C4-2B (cell line): ENCODE measurements around the gene HGS.

Source experiments
- H3K27ac ChIP-seq: fragments of 450-650 bp; 2 replicates; pipeline ENCODE4 v1.5.1; 2017
- ZFX ChIP-seq: fragments of 450-650 bp; IDR thresholded peaks from 2 replicates; pipeline ENCODE4 v1.6.1; 2017
- TF ChIP-seq, protein P1 (sequence below): fragments of 450-650 bp; conservative IDR thresholded peaks from 2 replicates; pipeline ENCODE4 v1.5.1; 2017; ENCODE audit warnings: mild to moderate bottlenecking

Gene HGS

DNA sequence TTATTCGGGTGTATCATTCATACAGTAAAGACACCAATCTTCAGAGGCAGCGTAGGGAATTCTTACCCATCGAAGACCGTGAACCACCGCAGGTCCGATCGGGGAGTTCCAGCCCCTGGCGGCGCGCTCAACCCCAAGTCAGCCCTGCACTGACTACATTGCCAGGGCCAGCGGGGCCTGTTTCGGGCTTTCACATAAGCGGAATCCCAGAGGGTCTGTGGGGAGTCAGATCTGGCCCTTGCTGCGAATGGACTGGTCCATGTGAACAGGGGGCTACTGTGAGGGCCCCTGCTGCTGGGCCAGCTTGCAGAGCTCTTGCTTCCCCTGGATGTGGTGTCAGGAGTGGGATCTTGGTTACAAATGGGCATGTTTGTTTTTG, 35.1 kb upstream of the HGS start:
- TF ChIP-seq ZFX: no peak
- TF ChIP-seq, protein P1, sequence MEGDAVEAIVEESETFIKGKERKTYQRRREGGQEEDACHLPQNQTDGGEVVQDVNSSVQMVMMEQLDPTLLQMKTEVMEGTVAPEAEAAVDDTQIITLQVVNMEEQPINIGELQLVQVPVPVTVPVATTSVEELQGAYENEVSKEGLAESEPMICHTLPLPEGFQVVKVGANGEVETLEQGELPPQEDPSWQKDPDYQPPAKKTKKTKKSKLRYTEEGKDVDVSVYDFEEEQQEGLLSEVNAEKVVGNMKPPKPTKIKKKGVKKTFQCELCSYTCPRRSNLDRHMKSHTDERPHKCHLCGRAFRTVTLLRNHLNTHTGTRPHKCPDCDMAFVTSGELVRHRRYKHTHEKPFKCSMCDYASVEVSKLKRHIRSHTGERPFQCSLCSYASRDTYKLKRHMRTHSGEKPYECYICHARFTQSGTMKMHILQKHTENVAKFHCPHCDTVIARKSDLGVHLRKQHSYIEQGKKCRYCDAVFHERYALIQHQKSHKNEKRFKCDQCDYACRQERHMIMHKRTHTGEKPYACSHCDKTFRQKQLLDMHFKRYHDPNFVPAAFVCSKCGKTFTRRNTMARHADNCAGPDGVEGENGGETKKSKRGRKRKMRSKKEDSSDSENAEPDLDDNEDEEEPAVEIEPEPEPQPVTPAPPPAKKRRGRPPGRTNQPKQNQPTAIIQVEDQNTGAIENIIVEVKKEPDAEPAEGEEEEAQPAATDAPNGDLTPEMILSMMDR: no peak

DNA sequence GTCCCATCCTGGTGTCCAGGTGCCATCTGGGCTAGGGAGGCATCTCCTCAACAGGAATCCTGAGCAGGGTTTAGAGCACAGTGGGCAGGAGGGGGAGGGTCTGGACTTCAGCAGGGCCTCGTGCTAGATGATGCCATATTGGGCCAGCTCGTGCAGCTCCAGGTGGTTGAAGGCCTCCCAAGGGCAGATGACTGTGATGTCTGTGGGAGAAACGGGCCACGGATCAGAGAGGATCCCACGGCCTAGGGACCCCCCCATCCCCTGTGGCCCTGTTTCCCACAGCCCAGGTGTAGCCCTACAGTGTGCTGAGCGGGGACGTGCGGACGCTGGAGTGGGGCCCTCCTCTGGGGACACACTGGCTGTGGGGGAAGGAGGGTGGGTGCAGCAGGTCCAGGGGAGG, 32.9 kb upstream of the HGS start:
- H3K27ac ChIP-seq: no peak overlapping the region
- TF ChIP-seq, protein P1: no peak
- TF ChIP-seq ZFX: no peak

More for the DNA sequence above, 35.1 kb upstream of the HGS start:
- no peak overlapping the region for H3K27ac ChIP-seq

DNA sequence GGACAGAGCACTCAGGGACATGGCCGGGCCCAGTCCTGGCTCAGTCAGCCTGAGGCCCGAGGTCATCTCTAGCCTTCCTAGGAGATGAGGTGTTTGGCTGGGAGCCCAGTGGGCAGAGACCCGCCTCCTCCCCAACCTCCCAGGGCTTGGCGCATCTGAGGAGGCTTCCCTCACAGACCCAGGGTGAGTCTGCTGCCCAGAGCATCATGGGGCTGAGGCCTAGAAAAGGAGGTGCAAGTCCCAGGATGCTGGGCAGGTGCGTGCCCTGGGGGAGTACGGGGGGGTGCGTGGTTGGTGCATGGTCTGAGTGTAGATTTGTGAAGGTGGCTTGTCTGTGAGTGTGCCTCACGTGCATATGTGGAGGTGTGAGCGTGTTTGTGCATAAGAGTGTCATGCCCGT, 32.1 kb upstream of the HGS start:
- TF ChIP-seq, protein P1: no peak
- TF ChIP-seq ZFX: no peak
- no peak overlapping the region for H3K27ac ChIP-seq

DNA sequence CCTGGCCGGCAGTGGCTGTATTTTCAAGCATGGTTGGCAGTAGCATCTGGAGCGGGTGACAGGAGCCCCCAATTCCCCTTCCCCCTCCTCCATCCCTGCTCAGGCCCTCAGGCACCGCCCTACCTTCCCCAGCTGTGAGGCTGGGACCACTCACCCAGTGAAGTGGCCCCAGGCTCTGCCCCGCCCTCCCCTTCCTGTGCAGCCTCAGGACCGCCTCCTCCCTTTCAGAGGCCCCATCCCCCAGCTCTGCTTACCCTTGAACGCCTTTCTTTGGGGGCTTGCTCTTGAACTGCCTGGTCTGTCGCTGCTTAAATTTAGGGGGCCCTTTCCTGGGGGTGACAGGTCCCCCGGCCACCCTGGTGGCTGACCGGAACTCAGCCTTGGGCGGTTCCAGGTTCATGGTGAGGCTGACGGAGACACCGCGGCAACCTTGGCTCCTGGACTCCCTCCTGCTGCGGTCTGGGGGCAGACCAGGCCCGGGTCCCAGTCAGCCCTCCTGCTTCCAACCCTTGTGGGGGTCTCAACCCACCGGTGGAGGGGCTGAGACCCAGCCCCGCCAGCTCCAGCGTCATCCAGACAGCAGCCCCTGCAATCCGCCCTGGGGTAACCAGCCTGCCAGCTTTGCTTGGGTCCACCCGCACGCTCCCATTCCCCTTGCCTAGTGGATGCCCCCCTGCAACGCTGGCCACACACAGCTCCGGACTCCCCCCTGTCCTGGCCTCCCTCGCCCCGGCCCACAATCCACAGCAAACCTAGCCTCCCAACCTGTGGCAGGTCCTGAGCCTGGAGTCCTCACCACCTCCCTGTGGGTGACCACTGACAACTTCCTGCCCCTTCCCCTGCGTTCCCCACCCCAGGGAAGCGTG, 30.7 kb upstream of the HGS start:
- TF ChIP-seq ZFX: no peak
- TF ChIP-seq, protein P1: no peak
- no peak overlapping the region for H3K27ac ChIP-seq

DNA sequence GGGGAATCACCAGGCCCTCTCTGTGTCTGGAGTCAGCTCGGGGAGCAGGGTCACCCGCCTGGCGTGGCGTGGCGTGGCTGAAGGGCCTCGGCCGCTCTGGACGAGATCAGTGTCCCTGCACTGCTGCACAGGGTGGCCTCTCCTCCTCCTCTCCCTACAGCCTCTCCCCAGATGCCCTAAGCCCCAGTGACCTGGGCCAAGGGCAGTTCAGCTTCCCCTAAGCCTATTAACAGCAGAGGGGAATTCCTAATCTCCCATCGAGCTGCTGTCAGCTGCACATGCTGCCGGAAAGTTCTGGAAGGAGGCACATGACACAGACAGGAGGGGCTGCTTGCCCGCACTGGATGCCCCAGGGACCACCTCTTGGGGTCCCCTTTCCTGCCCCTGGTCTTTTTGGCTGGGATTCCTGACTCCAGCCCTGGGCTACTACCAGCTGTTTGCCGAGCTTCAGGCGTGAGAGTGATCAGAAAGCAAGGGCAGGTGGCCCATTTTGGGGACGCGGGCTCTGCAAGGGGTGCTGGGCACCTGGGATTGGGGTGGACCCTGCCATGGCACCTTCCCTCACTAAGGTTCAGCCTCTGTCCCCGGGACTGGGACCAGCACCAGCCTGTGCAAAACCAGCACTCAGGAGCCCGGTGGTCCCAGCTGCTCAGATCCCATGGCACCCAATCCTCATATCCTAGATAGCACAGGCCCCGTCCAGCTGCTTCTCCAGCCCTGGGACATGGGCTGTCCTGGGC, 28.3 kb upstream of the HGS start:
- H3K27ac ChIP-seq: no peak overlapping the region; the same call in 1 of the 2 replicates
- no peak for TF ChIP-seq ZFX
- TF ChIP-seq, protein P1: no peak

DNA sequence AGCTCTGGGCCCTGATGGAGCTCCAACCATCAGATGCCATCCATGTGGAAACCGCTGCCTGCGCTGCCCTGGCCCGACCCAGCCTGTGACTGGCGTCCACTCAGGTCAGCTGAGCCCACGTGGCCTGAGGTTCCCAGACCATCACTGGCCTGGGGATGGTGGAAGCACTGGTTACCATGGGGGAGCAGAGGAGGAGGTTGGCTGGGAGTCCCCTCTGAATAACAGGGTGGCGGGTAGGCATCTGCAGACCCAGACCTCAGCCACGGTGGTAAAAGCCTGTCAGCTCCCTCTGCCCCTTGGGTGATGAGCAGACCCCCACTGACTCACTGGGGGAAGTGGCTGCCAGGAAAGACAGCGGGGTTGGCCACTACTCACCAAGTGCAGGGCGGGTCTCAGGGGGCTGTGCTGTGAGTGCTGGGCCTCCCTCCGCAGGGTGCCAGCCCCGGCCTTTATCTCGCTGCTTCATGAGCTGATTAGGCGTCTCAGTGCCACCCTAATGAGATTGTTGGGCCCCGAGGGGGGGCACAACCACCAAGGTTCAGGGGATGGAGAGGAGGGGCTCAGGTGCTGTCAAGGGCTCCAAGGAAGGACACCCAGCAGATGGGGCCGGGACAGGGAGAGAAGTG, 27.6 kb upstream of the HGS start, which contains the start of gene PDE6G:
TSS of gene PDE6G (minus strand) at position 425 of the 626 bp plus-strand sequence. CDS start 3,237 bp downstream, outside the sequence.
- no peak within 1 kb of the TSS; the same call in 1 of the 2 replicates for H3K27ac ChIP-seq
- no peak for TF ChIP-seq ZFX
- TF ChIP-seq, protein P1: no peak
